ENCODE measurements around the gene BACH2. TPM values are rescaled to one million over a fixed set of nuclear protein-coding genes. Genes with fewer than 3 reads are reported as not detected.

BACH2 gene
- total and polyA plus RNA-seq, 7 donors = 0.12 to 16.9 (median 5.9) TPM

DNA sequence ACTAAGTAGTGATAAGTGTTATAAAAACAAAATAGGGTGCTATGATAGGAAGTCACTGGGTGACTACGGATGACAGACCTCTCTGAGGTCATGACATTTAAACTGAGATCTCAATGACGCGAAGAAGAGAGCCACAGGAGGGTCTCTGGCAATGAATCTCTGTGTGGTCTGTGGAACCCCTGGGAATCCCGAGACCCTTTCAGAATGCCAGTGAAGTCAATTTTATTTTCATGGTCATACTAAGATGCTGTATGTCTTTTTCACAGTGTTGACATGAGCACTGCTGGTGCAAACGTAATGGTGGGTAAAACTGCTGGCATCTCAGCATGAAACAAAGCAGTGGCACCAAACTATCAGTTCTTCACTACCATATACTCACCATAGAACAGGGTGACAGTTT, 247.3 kb downstream of the BACH2 start:
- 75 to 88% (median 76%) methylated on average over 5 of the region's 5 CpGs for WGBS, 3 donors
- Histone ChIP-seq H3K9me3 (no peaks in the 10 kb centered on the region), H3K36me3 (ENCODE audit: insufficient read depth in 1 of 2, low read depth in 1 of 2) (no peaks in the 10 kb centered on the region), H3K4me1 (peaks cover 12% of the 10 kb centered on the region), H3K4me3 (no peak overlapping the region), H3K27me3 (ENCODE audit: insufficient read depth in 3 of 3, low read length in 2 of 3) (no peaks in the 10 kb centered on the region), H3K27ac (no peak overlapping the region)
- intact Hi-C loops (cut with DNase I) = no loop called here
- no peak for ATAC-seq
- TF ChIP-seq, protein P1, sequence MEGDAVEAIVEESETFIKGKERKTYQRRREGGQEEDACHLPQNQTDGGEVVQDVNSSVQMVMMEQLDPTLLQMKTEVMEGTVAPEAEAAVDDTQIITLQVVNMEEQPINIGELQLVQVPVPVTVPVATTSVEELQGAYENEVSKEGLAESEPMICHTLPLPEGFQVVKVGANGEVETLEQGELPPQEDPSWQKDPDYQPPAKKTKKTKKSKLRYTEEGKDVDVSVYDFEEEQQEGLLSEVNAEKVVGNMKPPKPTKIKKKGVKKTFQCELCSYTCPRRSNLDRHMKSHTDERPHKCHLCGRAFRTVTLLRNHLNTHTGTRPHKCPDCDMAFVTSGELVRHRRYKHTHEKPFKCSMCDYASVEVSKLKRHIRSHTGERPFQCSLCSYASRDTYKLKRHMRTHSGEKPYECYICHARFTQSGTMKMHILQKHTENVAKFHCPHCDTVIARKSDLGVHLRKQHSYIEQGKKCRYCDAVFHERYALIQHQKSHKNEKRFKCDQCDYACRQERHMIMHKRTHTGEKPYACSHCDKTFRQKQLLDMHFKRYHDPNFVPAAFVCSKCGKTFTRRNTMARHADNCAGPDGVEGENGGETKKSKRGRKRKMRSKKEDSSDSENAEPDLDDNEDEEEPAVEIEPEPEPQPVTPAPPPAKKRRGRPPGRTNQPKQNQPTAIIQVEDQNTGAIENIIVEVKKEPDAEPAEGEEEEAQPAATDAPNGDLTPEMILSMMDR (IDR thresholded peaks at IDR 0.05) = no peak
- no peak for DNase-seq

DNA sequence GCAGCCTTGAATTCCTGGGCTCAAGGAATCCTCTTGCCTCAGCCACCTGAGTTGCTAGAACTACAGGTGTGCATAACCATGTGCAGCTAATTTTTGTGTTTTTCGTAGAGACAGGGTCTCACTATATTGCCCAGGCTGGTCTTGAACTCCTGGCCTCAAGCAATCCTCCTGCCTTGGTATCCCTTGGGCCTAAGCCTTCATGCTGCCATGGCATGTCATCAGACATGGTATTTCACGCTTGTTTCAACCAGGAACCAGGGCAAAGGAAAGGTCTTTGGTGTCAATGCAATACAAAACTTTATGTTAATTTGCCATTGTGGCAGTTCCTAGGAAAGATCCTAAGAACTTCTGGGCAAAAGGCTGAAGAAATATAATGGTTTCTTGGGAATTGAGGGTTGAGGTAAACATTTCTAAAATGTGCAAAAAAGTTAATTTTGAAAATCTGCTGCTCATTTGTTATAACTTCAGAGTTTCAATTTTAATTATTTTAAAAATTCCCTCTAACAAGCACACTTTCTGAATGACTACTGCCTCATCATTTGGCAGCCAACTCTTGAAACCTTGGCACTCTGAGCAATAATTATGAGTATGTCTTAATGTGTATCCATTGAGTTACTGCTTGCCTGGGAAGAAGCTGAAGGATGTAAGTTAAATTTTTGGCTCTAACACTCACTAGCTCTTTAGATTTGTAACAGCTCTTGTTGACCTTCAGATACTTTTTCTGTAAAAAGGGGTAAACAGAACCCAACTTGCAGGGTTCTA, 248.3 kb downstream of the BACH2 start:
- H3K36me3 ChIP-seq (ENCODE audit: insufficient read depth in 1 of 2, low read depth in 1 of 2) = no peaks in the 10 kb centered on the region
- H3K9me3 ChIP-seq = no peaks in the 10 kb centered on the region
- peaks cover 14% of the 10 kb centered on the region for H3K4me1 ChIP-seq
- ATAC-seq = no peak
- H3K27ac ChIP-seq = no peak overlapping the region
- H3K27me3 ChIP-seq (ENCODE audit: insufficient read depth in 3 of 3, low read length in 2 of 3) = no peaks in the 10 kb centered on the region
- TF ChIP-seq, protein P1 (IDR thresholded peaks at IDR 0.05) = no peak
- intact Hi-C loops (cut with DNase I) = no loop called here
- no peak for DNase-seq
- WGBS, 3 donors = 91 to 95% (median 95%) methylated on average over 2 of the region's 2 CpGs
- no peak overlapping the region for H3K4me3 ChIP-seq

DNA sequence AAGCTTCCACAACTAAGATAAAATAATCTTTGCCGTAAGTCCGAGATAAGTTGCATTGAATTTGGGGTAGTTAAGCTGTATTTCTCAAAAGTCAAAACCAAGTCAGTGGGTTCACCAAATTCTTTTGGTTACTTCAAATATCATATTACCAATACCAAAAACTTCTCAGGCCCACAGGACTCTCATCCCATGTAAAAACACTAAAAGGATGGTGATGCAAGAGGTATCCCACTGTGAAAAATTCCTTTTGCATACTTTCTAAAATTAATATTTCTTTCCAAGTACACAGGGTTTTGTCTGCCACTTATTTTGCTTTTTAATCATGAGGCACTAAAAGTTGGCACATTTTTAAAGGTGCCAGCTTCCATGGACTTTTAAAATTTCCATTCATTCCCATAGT, 251.1 kb downstream of the BACH2 start:
- H3K4me3 ChIP-seq = no peak overlapping the region
- H3K36me3 ChIP-seq (ENCODE audit: insufficient read depth in 1 of 2, low read depth in 1 of 2) = no peaks in the 10 kb centered on the region
- 91 to 97% (median 96%) methylated on average over 2 of the region's 2 CpGs for WGBS, 3 donors
- no peak overlapping the region for H3K27ac ChIP-seq
- TF ChIP-seq, protein P1 (IDR thresholded peaks at IDR 0.05) = no peak
- no peaks in the 10 kb centered on the region for H3K27me3 ChIP-seq (ENCODE audit: insufficient read depth in 3 of 3, low read length in 2 of 3)
- intact Hi-C loops (cut with DNase I) = no loop called here
- no peaks in the 10 kb centered on the region for H3K9me3 ChIP-seq
- no peak for ATAC-seq
- no peak for DNase-seq
- H3K4me1 ChIP-seq = peaks cover 14% of the 10 kb centered on the region

DNA sequence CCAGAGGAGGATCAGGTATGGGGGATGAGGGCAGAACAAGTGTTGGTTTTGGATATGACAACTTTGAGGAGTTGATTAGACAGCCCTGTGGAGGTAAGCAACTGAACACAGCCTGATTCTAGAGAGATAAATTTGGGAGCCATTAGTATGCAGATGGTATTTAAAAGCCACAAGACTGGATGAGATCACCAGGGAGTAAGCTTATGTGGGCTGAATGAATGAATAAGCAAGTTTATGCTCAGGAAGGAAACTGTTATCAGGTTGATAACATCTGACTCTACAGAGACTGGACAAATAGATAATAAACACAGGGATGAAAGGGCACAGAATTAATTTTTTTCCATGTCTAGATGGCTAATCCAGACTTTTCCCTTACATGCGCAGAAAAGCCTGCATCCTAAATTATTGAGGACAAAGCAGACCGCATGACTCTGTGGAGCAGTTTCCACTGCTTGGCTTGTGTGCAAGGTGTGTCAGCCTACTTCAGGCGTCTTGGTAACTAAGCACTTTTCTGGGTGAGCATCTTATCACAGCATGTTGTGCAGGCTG, 251.7 kb downstream of the BACH2 start:
- H3K27ac ChIP-seq = no peak overlapping the region
- no peaks in the 10 kb centered on the region for H3K9me3 ChIP-seq
- peak in 2 of 4 donors; percentile 38 to 68 for ATAC-seq
- no peak for DNase-seq
- no peak overlapping the region for H3K4me3 ChIP-seq
- 61 to 84% (median 77%) methylated on average over 3 of the region's 3 CpGs for WGBS, 3 donors
- TF ChIP-seq, protein P1 (IDR thresholded peaks at IDR 0.05) = no peak
- intact Hi-C loops (cut with DNase I) = no loop called here
- peaks cover 14% of the 10 kb centered on the region for H3K4me1 ChIP-seq
- H3K27me3 ChIP-seq (ENCODE audit: insufficient read depth in 3 of 3, low read length in 2 of 3) = no peaks in the 10 kb centered on the region
- no peaks in the 10 kb centered on the region for H3K36me3 ChIP-seq (ENCODE audit: insufficient read depth in 1 of 2, low read depth in 1 of 2)
